Muscle layer of duodenum (tissue), 2 donors: Measurements from ENCODE around the gene UBE2L3.
A peak's percentile ranks its signal among the peaks of the same experiment; 100 is the strongest.

Source experiments
- H3K27ac ChIP-seq: one replicate; pipeline ENCODE4 v1.7.0; 2013; ENCODE audit warnings: mild to moderate bottlenecking, low read length
- H3K27me3 ChIP-seq: one replicate; pipeline ENCODE4 v1.7.0; 2013; ENCODE audit warnings: low read depth, mild to moderate bottlenecking, control low read depth, low read length
- H3K36me3 ChIP-seq, 2 donors: one replicate each; pipeline ENCODE4 v1.7.0; 2013; ENCODE audit warnings: low read length in 2 of 2, control low read depth in 1 of 2, mild to moderate bottlenecking in 1 of 2; ENCODE audit not compliant: insufficient read depth in 2 of 2, control insufficient read depth in 1 of 2
- H3K4me1 ChIP-seq, 2 donors: one replicate each; pipeline ENCODE4 v1.7.0; 2013; ENCODE audit warnings: low read length in 2 of 2, mild to moderate bottlenecking in 2 of 2, control low read depth in 1 of 2, moderate library complexity in 1 of 2; ENCODE audit not compliant: insufficient read depth in 2 of 2, control insufficient read depth in 1 of 2
- H3K4me3 ChIP-seq, 2 donors: one replicate each; pipeline ENCODE4 v1.7.0; 2013; ENCODE audit warnings: low read length in 2 of 2, low read depth in 1 of 2, mild to moderate bottlenecking in 1 of 2
- H3K9me3 ChIP-seq, 2 donors: one replicate each; pipeline ENCODE4 v1.7.0; 2013; ENCODE audit warnings: low read length in 2 of 2, control low read depth in 1 of 2, mild to moderate bottlenecking in 1 of 2; ENCODE audit not compliant: control insufficient read depth in 1 of 2
- donor health status: healthy.

Gene UBE2L3

DNA sequence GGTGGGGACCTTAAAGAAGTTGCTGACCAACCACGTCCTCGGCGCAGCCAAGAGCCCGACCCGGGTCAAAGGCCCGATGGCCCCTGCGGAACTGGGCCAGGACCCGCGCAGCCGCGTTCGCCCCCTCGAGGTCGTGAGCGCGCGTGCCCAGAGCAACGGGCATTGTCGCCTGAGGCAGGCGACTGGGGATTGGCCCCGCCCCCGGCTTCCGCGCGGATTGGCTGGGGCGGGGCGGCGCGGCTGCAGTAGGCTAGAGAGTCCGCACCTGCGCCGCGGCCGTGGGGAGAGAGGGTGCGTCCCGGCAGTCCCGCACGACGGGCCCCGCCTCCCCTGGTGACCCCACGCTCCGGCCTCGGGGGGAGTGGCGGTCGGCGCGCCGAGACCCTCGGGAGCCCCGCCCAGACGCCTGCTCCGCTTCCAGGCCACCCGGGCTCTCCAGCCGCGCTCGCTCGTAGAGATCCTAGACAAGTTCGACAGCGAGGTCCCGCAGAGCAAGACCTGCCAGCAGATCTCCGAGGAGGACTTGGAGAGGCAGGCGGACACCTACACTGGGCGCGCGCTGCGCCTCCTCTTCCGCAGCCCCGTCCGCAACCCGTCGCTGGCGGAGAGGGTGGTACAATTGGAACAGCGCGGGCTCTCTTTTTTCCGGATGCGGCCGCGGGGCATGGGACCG is 90.0 kb downstream of the UBE2L3 start:
- Histone ChIP-seq H3K27ac (no peak overlapping the region), H3K4me1 (peaks cover 0 to 7% of the 10 kb centered on the region in 2 donors)

DNA sequence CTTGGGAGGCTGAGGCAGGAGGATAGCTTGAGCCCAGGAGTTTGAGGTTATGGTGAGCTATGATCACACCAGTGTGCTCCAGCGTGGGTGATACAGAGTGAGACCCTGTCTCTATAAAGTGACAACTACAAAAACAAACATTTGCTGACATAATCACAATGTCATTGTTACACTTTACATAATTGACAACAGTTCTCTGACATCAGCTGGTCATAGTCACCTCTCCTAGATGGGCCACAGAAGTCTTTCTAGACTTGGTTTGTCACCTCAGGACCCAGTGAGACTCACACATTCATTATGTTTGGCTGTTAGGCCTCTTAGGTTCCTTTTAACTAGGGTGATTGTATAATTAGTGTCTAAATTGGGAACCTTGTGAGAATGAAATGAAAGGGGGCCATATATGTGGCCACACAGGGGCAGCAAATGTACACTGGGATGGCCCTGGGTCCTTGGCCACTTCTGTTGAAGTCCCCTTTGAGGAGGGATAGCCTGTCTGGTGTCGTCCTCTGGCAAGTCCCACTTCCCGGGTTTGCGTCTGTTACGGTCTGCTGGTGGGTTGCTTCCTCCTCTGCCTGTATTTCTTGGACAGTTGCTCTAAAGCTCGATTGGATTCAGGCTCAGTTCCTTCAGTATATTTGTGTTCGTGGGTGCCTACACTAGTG is 92.5 kb downstream of the UBE2L3 start:
- Histone ChIP-seq H3K4me1 (peaks cover 0 to 4% of the 10 kb centered on the region in 2 donors), H3K4me3 (no peak overlapping the region), H3K27ac (no peak overlapping the region), H3K9me3 (no peaks in the 10 kb centered on the region), H3K27me3 (peaks cover 5% of the 10 kb centered on the region), H3K36me3 (no peaks in the 10 kb centered on the region)

More for the DNA sequence above, 90.0 kb downstream of the UBE2L3 start:
- peaks cover 5% of the 10 kb centered on the region for H3K27me3 ChIP-seq
- peak overlapping the region; percentile 42 to 73 for H3K4me3 ChIP-seq
- H3K9me3 ChIP-seq, result no peaks in the 10 kb centered on the region
- H3K36me3 ChIP-seq, result no peaks in the 10 kb centered on the region

DNA sequence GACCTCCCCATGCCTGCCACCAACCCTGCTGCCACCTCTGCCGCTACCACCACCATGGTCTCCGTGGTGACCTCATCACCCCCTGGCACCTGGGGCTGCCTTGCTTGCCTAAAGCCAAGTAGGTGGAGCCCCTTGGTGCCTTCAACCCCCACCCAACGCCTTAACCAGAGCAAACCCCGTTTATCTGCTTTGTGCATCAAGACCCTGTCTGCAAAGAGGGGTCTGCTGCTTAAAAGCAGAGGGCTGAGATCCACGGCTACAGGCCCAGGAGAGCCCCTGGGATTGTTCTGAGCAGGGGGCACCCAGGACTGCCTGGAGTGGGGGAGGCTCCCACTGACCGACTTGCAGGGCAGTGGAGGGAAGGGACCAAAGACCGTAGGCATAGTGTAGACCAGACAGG is 93.4 kb downstream of the UBE2L3 start:
- Histone ChIP-seq H3K9me3 (no peaks in the 10 kb centered on the region), H3K27me3 (peaks cover 5% of the 10 kb centered on the region), H3K36me3 (no peaks in the 10 kb centered on the region), H3K27ac (no peak overlapping the region), H3K4me1 (peaks cover 0 to 10% of the 10 kb centered on the region in 2 donors), H3K4me3 (no peak overlapping the region)

DNA sequence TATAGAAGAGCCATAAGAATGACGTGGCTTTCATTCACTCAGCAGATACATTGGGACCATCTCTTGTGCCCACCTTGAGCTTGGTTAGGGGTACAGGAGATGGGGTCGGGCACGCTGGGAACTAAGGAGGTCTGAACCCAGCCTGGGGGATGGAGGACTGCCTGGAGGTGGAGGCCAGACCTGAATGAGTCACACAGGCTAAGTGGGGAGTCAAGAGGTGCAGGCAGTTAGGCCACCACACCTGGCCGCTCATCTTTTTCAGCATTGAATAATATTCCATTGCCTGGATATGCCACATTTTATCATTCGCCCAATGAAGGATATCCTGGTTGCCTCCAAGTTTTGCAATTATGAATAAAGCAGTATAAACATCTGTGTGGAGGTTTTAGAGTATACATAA is 94.5 kb downstream of the UBE2L3 start:
- H3K27me3 ChIP-seq, result peaks cover 5% of the 10 kb centered on the region
- H3K4me3 ChIP-seq, result no peak overlapping the region
- H3K9me3 ChIP-seq, result no peaks in the 10 kb centered on the region
- no peaks in the 10 kb centered on the region for H3K36me3 ChIP-seq
- peaks cover 0 to 13% of the 10 kb centered on the region in 2 donors for H3K4me1 ChIP-seq
- H3K27ac ChIP-seq, result no peak overlapping the region

DNA sequence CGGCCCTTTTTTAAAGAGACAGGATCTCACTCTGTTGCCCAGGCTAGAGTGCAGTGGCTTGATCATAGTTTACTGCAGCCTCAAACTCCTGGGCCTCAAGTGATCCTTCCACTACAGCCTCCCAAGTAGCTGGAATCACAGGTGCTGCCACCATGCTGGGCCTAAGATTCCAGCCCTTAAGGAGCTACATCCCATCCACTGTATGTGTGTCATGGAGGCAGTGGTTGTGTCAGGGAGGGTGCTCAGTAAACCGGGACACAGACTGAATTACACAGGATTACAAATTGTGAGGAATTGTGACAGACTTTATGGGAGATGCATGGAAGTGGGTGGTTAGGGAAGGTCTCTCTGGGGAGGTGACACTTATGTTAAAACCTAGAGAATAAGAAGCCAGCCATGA is 96.2 kb downstream of the UBE2L3 start:
- H3K36me3 ChIP-seq, result no peaks in the 10 kb centered on the region
- peaks cover 5% of the 10 kb centered on the region for H3K27me3 ChIP-seq
- H3K4me3 ChIP-seq, result no peak overlapping the region
- no peaks in the 10 kb centered on the region for H3K9me3 ChIP-seq
- peaks cover 0 to 14% of the 10 kb centered on the region in 2 donors for H3K4me1 ChIP-seq
- H3K27ac ChIP-seq, result no peak overlapping the region

DNA sequence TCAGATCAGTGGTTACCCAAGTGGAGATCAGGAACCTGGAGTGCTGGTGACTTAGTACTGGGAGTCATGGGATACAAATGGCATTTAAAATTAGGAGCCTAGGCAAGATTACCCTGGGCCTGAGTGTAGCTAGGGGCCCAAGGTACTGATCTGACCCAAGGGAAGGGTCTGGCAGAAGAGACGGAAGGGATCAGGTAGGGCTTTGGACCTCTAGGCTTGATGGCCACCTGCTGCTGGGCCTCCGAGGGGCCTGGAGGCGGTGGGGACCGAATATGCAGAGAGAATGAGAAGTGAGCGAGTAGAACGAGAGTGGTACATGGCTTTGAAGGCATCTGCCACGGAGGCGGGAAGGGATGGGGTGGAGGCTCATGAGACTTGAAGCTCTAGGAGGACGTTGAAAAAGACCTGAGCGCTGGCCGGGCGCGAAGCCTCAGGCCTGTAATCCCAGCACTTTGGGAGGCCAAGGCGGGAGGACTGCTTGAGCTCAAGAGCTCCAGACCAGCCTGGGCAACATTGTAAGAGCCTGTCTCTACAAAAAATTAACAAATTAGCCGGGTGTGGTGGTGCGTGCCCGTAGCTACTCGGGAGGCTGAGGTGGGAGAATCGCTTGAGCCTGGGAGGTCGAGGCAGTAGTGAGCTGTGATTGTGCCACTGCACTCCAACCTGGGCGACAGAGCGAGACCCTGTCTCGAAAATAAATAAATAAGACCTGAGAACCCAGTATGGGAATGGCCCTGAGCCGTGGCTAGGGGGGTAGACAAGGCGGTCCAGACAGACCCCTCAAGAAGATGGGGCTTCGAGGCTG is 97.7 kb downstream of the UBE2L3 start:
- peaks cover under 1 to 9% of the 10 kb centered on the region in 2 donors for H3K36me3 ChIP-seq
- H3K27ac ChIP-seq, result peak overlapping the region; percentile 87
- H3K4me1 ChIP-seq, result peaks cover 0 to 14% of the 10 kb centered on the region in 2 donors
- peaks cover 5% of the 10 kb centered on the region for H3K27me3 ChIP-seq
- peak overlapping the region; percentile 79 to 84 for H3K4me3 ChIP-seq
- no peaks in the 10 kb centered on the region for H3K9me3 ChIP-seq

DNA sequence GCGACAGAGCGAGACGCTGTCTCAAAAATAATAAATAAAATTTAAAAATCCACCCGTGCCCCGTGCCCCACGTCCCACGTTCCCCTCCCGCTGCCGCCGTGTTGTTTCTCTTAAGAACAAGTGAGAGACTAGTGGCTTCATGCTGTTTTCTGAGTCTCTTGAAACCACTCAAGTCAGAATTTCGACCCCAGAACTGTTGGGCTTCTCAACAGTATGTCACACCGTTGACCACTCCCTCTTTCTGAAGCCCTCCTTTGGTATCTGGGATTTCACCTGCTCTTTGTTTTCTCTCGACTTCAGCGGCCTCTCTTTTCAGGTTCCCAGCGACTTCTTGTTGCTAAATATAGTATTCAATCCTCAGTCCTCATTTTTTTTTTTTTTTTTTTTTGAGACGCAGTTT is 99.3 kb downstream of the UBE2L3 start:
- H3K27ac ChIP-seq, result no peak overlapping the region
- peaks cover 0 to 14% of the 10 kb centered on the region in 2 donors for H3K4me1 ChIP-seq
- peaks cover 12 to 19% of the 10 kb centered on the region in 2 donors for H3K36me3 ChIP-seq
- H3K4me3 ChIP-seq, result peak overlapping the region; percentile 79 to 84
- H3K27me3 ChIP-seq, result no peaks in the 10 kb centered on the region
- H3K9me3 ChIP-seq, result no peaks in the 10 kb centered on the region

DNA sequence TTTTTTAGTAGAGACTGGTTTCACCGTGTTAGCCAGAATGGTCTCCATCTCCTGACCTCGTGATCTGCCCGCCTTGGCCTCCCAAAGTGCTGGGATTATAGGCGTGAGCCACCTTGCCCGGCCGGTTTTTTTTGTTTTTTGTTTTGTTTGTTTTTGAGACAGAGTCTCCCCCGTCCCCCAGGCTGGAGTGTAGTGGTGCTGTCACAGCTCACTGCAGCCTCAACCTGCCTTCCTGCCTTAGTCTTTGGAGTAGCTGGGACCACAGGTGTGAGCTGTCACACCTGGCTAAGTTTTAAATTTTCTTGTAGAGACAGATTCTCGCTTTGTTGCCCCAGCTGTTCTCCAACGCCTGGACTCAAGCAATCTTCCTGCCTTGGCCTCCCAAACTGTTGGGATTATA is 101.5 kb downstream of the UBE2L3 start:
- no peaks in the 10 kb centered on the region for H3K9me3 ChIP-seq
- H3K36me3 ChIP-seq, result peaks cover 33 to 42% of the 10 kb centered on the region in 2 donors
- peaks cover 0 to 14% of the 10 kb centered on the region in 2 donors for H3K4me1 ChIP-seq
- H3K27ac ChIP-seq, result no peak overlapping the region
- no peaks in the 10 kb centered on the region for H3K27me3 ChIP-seq
- no peak overlapping the region for H3K4me3 ChIP-seq

GRCh38 chr22:21672107-21672629 is 104.7 kb downstream of the UBE2L3 start:
- Histone ChIP-seq H3K4me3 (no peak overlapping the region), H3K9me3 (no peaks in the 10 kb centered on the region), H3K27ac (no peak overlapping the region), H3K36me3 (peaks cover 49 to 61% of the 10 kb centered on the region in 2 donors), H3K4me1 (peaks cover 0 to 3% of the 10 kb centered on the region in 2 donors), H3K27me3 (no peaks in the 10 kb centered on the region)
